Neural crest cell (in vitro differentiated cells): ENCODE results near the gene ZFP90. TPM values are rescaled to one million over a fixed set of nuclear protein-coding genes. Genes with fewer than 3 reads are reported as not detected.

Experiments
- DNase-seq: peaks from one replicate; pipeline ENCODE4 v3.0.0; 2021; ENCODE audit warnings: low read depth, mixed read lengths, low spot score
- H3K27ac Mint-ChIP-seq: one replicate; pipeline ENCODE4 v1.8.0; 2021; ENCODE audit warnings: mild to moderate bottlenecking, mixed read lengths; ENCODE audit not compliant: unreplicated experiment
- H3K27me3 Mint-ChIP-seq: 2 replicates; pipeline ENCODE4 v1.8.0; 2021; ENCODE audit warnings: low read depth, mild to moderate bottlenecking, mixed read lengths
- H3K36me3 Mint-ChIP-seq: 2 replicates; pipeline ENCODE4 v1.8.0; 2021; ENCODE audit warnings: low read depth, mild to moderate bottlenecking, mixed read lengths
- H3K4me1 Mint-ChIP-seq: 2 replicates; pipeline ENCODE4 v1.8.0; 2021; ENCODE audit warnings: mixed read lengths
- H3K4me3 Mint-ChIP-seq: one replicate; pipeline ENCODE4 v1.8.0; 2021; ENCODE audit warnings: mild to moderate bottlenecking, mixed read lengths
- H3K9me3 Mint-ChIP-seq: 2 replicates; pipeline ENCODE4 v1.8.0; 2021; ENCODE audit warnings: mixed read lengths
- total RNA-seq: library from RNA; stranded (reverse); gene quantifications from 2 replicates; pipeline ENCODE4 v1.2.1, GENCODE V29; 2021
- TF ChIP-seq, protein P1 (sequence below): fragments of 200-600 bp; sonication (generic); conservative IDR thresholded peaks from 2 replicates; pipeline ENCODE4 v1.5.0; 2021; ENCODE audit warnings: antibody characterized with exemption, mild to moderate bottlenecking

Gene ZFP90
- total RNA-seq, 1 donor from 2014 or later, result 56.2 TPM

DNA sequence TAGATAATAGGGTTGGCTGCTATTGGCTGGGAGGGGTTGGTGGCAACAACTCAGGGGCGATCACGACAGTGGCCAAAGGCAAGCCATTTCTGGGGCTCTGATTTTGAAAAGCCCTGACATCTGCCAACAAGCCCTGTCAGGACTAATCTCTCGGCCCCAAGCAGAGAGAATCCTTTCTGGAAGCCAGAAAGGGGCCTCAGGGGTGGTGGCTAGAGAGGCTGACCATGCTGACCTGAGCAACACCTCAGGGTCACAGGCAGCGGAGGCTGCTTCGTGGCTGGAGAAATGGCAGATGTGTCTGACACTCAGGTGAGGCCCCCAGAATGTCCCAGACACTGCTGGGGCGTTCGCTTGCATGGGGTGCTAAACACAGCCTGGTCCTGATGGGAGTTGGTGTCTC lies 35.0 kb upstream of the ZFP90 start:
- Mint-ChIP-seq H3K27me3 (peaks cover 28% of the 10 kb centered on the region), H3K4me1 (no peaks in the 10 kb centered on the region), H3K36me3 (no peaks in the 10 kb centered on the region), H3K4me3 (no peak overlapping the region), H3K27ac (no peak overlapping the region), H3K9me3 (no peaks in the 10 kb centered on the region)
- TF ChIP-seq, protein P1, sequence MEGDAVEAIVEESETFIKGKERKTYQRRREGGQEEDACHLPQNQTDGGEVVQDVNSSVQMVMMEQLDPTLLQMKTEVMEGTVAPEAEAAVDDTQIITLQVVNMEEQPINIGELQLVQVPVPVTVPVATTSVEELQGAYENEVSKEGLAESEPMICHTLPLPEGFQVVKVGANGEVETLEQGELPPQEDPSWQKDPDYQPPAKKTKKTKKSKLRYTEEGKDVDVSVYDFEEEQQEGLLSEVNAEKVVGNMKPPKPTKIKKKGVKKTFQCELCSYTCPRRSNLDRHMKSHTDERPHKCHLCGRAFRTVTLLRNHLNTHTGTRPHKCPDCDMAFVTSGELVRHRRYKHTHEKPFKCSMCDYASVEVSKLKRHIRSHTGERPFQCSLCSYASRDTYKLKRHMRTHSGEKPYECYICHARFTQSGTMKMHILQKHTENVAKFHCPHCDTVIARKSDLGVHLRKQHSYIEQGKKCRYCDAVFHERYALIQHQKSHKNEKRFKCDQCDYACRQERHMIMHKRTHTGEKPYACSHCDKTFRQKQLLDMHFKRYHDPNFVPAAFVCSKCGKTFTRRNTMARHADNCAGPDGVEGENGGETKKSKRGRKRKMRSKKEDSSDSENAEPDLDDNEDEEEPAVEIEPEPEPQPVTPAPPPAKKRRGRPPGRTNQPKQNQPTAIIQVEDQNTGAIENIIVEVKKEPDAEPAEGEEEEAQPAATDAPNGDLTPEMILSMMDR, result no peak
- no peak for DNase-seq

DNA sequence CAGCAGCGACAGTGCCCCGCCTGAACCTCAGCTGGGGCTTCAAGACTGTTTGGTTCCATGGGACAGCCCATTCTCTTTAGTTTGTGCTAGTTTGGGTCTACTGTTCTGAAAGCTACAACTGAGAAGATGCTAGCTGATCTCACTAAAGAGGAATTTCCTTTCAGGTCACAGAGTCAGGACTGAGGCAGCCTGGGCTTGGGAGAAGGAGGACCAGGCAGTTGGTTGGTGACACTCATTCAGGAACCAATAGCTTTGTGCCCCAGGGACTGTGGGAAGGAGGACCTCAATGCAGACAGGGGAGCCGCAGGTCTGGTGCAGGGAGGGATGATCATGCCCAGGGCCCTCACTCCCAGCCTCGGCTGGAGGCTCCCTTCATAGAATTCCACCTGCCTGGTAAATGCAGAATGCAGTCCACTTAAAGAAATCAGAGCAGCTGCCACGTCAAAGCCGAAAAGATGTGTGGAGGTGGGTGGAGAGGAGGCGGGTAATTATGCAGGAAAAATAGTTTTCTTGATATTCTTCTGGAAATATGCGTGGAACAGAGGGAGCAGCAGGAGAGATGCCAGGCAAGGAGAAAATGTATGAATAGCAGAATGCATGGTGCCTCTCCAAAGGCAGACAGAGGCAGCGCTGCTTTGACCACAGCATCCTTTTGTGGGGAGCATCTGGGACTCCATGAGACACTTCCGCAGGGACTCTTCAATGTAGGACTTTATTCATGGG lies 32.6 kb upstream of the ZFP90 start:
- Mint-ChIP-seq H3K9me3 (no peaks in the 10 kb centered on the region), H3K27me3 (peaks cover 37% of the 10 kb centered on the region), H3K27ac (no peak overlapping the region), H3K36me3 (no peaks in the 10 kb centered on the region), H3K4me3 (no peak overlapping the region), H3K4me1 (peaks cover 5% of the 10 kb centered on the region)
- TF ChIP-seq, protein P1, result no peak
- no peak for DNase-seq

DNA sequence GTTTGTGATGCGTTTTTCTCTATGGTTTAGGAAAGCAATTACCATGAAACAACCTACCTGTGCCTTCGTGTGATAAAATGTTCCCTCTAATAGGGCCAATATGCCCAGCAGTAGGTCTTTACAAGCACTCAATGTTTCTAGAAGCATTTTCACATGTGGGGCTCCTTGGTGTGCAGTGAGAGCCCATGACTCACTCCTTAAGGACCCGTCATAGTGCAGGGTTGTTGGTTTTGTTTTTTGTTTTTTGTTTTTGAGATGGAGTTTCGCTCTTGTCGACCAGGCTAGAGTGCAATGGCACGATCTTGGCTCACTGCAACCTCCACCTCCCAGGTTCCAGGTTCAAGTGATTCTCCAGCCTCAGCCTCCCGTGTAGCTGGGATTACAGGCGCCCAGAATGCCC lies 31.1 kb upstream of the ZFP90 start:
- Mint-ChIP-seq H3K27me3 (peaks cover 37% of the 10 kb centered on the region), H3K27ac (no peak overlapping the region), H3K9me3 (no peaks in the 10 kb centered on the region), H3K36me3 (no peaks in the 10 kb centered on the region), H3K4me3 (no peak overlapping the region), H3K4me1 (peaks cover 8% of the 10 kb centered on the region)
- DNase-seq, result no peak
- TF ChIP-seq, protein P1, result no peak

DNA sequence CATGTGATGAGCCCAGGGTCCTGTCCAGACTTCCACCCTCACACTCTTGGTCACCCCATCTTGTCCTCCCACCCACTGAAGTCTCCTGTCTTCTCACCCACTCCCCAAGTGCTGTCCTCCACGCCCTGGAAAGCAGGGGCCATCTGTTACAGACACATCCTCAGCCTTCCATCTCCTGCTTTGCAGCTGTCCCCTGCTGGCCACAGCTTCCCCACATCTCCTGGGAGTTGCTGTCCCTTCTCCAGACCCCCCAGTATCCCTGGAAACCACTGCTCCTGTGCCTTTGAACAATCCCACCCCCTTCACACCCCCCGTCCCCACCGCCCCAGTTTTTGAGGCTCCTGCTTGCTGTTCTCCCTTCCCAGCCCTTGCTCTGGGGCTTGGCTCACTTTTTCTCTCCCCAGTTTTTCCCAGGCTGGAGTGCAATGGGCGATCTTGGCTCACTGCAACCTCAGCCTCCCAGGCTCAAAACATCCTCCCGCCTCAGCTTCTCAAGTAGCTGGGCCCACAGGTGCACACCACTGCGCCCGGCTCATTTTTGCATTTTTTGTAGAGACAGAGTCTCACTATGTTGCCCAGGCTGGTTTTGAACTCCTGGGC lies 30.4 kb upstream of the ZFP90 start:
- DNase-seq, result no peak
- TF ChIP-seq, protein P1, result no peak
- Mint-ChIP-seq H3K27me3 (peaks cover 37% of the 10 kb centered on the region), H3K4me3 (no peak overlapping the region), H3K9me3 (no peaks in the 10 kb centered on the region), H3K36me3 (no peaks in the 10 kb centered on the region), H3K4me1 (peaks cover 8% of the 10 kb centered on the region), H3K27ac (no peak overlapping the region)

DNA sequence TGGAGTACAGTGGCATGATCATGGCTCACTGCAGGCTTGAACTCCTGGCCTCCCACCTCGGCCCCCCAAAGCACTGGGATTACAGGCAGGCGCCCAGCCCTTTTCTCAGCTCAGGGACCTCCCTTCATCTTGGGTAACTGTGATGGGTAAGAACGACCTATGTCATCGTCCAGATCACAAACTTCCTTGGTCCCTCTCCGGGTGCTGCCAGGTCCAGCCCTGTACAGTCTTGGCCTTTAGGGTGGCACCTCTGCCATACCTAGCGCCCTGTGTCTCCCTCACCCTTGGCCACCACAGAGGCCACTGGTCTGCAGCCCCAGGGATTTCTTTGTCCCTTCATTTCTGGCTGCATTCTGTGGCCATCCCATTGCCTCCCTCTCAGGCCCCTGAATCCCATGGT lies 29.7 kb upstream of the ZFP90 start:
- DNase-seq, result no peak
- no peak overlapping the region for H3K27ac Mint-ChIP-seq

More for the DNA sequence above, 29.7 kb upstream of the ZFP90 start:
- Mint-ChIP-seq H3K9me3 (no peaks in the 10 kb centered on the region), H3K4me1 (peaks cover 8% of the 10 kb centered on the region), H3K27me3 (peaks cover 37% of the 10 kb centered on the region), H3K4me3 (no peak overlapping the region), H3K36me3 (no peaks in the 10 kb centered on the region)
- TF ChIP-seq, protein P1, result no peak
